MM.1S (cell line): Measurements from ENCODE around the gene KRT78.

ENCODE experiments used
- DNase-seq: peaks from one replicate; pipeline ENCODE4 v3.0.0-alpha.2; 2015
- H2AFZ ChIP-seq: fragments of 300-600 bp; sonication (generic); 2 replicates; pipeline ENCODE4 v1.6.0; 2016; ENCODE audit warnings: antibody characterized with exemption, low read length
- H3F3A ChIP-seq: fragments of 300-600 bp; sonication (generic); 2 replicates; pipeline ENCODE4 v1.6.1; 2016; ENCODE audit warnings: mild to moderate bottlenecking, antibody characterized with exemption, low read length, moderate library complexity, mixed read lengths; ENCODE audit not compliant: insufficient read depth
- H3K27ac ChIP-seq: fragments of 300-600 bp; sonication (generic); 2 replicates; pipeline ENCODE4 v1.5.1; 2016; ENCODE audit warnings: mild to moderate bottlenecking, low read length
- H3K27me3 ChIP-seq: fragments of 300-600 bp; sonication (generic); replicated peaks from 2 replicates; pipeline ENCODE4 v1.6.0; 2016; ENCODE audit warnings: low read length; ENCODE audit not compliant: insufficient read depth
- H3K36me3 ChIP-seq: fragments of 300-600 bp; sonication (generic); replicated peaks from 2 replicates; pipeline ENCODE4 v1.6.1; 2016; ENCODE audit warnings: mild to moderate bottlenecking, low read length, mixed read lengths; ENCODE audit not compliant: insufficient read depth
- H3K4me1 ChIP-seq: fragments of 300-600 bp; sonication (generic); 2 replicates; pipeline ENCODE4 v1.6.1; 2016; ENCODE audit warnings: low read length, mixed read lengths
- H3K4me2 ChIP-seq: fragments of 300-600 bp; sonication (generic); 2 replicates; pipeline ENCODE4 v1.6.0; 2016; ENCODE audit warnings: low read depth, low read length
- H3K4me3 ChIP-seq: fragments of 300-600 bp; sonication (generic); 2 replicates; pipeline ENCODE4 v1.5.1; 2016; ENCODE audit warnings: low read length, mixed read lengths
- H3K79me2 ChIP-seq: fragments of 300-600 bp; sonication (generic); 2 replicates; pipeline ENCODE4 v1.6.1; 2016; ENCODE audit warnings: mixed run types, low read length, mixed read lengths
- H3K9ac ChIP-seq: fragments of 300-600 bp; sonication (generic); 2 replicates; pipeline ENCODE4 v1.6.1; 2016; ENCODE audit warnings: low read length, mixed read lengths
- H3K9me2 ChIP-seq: fragments of 300-600 bp; sonication (generic); replicated peaks from 2 replicates; pipeline ENCODE4 v1.6.1; 2016; ENCODE audit warnings: mild to moderate bottlenecking, low read length, mixed read lengths; ENCODE audit not compliant: insufficient read depth
- H3K9me3 ChIP-seq: fragments of 300-600 bp; sonication (generic); replicated peaks from 2 replicates; pipeline ENCODE4 v1.6.1; 2016; ENCODE audit warnings: mild to moderate bottlenecking, low read length, mixed read lengths; ENCODE audit not compliant: insufficient read depth
- H4K20me1 ChIP-seq: fragments of 300-600 bp; sonication (generic); 2 replicates; pipeline ENCODE4 v1.6.1; 2016; ENCODE audit warnings: mild to moderate bottlenecking, low read length, moderate library complexity, mixed read lengths; ENCODE audit not compliant: insufficient read depth
- CTCF ChIP-seq: fragments of 300-600 bp; sonication (generic); IDR thresholded peaks from 2 replicates; pipeline ENCODE4 v1.5.1; 2016; ENCODE audit warnings: antibody characterized with exemption, low read length, mixed read lengths
- EZH2 ChIP-seq: fragments of 300-600 bp; sonication (generic); optimal IDR thresholded peaks from 2 replicates; pipeline ENCODE3; 2017; ENCODE audit warnings: low read depth, mild to moderate bottlenecking, antibody characterized with exemption, low read length, mixed read lengths
- EZH2phosphoT487 ChIP-seq: fragments of 300-600 bp; sonication (generic); IDR thresholded peaks from 2 replicates; pipeline ENCODE4 v1.6.1; 2018; ENCODE audit warnings: antibody characterized with exemption, low read length

The KRT78 gene

GRCh38 chr12:52837413-52837741 lies 11.4 kb downstream of the KRT78 start:
- H3K36me3 ChIP-seq, result no peaks in the 10 kb centered on the region
- H2AFZ ChIP-seq, result no peak overlapping the region
- no peak overlapping the region for H3K27ac ChIP-seq
- no peak for TF ChIP-seq CTCF
- no peak for TF ChIP-seq EZH2
- no peak for TF ChIP-seq EZH2phosphoT487
- no peak overlapping the region for H3K9ac ChIP-seq
- no peak overlapping the region for H3K4me3 ChIP-seq
- no peak for DNase-seq
- H3K27me3 ChIP-seq, result peaks cover 97% of the 10 kb centered on the region
- H4K20me1 ChIP-seq, result no peaks in the 10 kb centered on the region
- H3K9me2 ChIP-seq, result no peaks in the 10 kb centered on the region
- H3K4me2 ChIP-seq, result no peak overlapping the region
- H3K9me3 ChIP-seq, result no peaks in the 10 kb centered on the region
- no peaks in the 10 kb centered on the region for H3K79me2 ChIP-seq
- no peaks in the 10 kb centered on the region for H3K4me1 ChIP-seq
- no peaks in the 10 kb centered on the region for H3F3A ChIP-seq

- no peak for DNase-seq
- Histone ChIP-seq H3K36me3 (no peaks in the 10 kb centered on the region), H2AFZ (no peak overlapping the region), H3K9me3 (no peaks in the 10 kb centered on the region), H3K9ac (no peak overlapping the region), H3K27ac (no peak overlapping the region), H3K79me2 (no peaks in the 10 kb centered on the region), H3K27me3 (peaks cover 96% of the 10 kb centered on the region), H3F3A (no peaks in the 10 kb centered on the region), H3K9me2 (no peaks in the 10 kb centered on the region), H3K4me3 (no peak overlapping the region), H4K20me1 (no peaks in the 10 kb centered on the region), H3K4me1 (no peaks in the 10 kb centered on the region), H3K4me2 (no peak overlapping the region)
- TF ChIP-seq CTCF (no peak), EZH2 (no peak), EZH2phosphoT487 (no peak)
These were observed 12.0 kb downstream of the KRT78 start for GRCh38 chr12:52836491-52837412.

GRCh38 chr12:52836042-52836466 lies 12.7 kb downstream of the KRT78 start:
- H3K9ac ChIP-seq, result no peak overlapping the region
- no peaks in the 10 kb centered on the region for H3K36me3 ChIP-seq
- TF ChIP-seq CTCF (no peak), EZH2phosphoT487 (no peak), EZH2 (no peak)
- H3K27ac ChIP-seq, result no peak overlapping the region
- no peaks in the 10 kb centered on the region for H3K9me3 ChIP-seq
- no peak overlapping the region for H3K4me2 ChIP-seq
- DNase-seq, result no peak
- H3K4me3 ChIP-seq, result no peak overlapping the region
- no peaks in the 10 kb centered on the region for H4K20me1 ChIP-seq
- H3K27me3 ChIP-seq, result peaks cover 99% of the 10 kb centered on the region
- H3K79me2 ChIP-seq, result no peaks in the 10 kb centered on the region
- H2AFZ ChIP-seq, result no peak overlapping the region
- H3F3A ChIP-seq, result no peaks in the 10 kb centered on the region
- H3K9me2 ChIP-seq, result no peaks in the 10 kb centered on the region
- H3K4me1 ChIP-seq, result no peaks in the 10 kb centered on the region
